Activated CD8-positive, alpha-beta memory T cell treated with anti-CD3 and anti-CD28 coated beads for 48 hours (primary cell): ENCODE results near the gene SYCE3.

Experiments used
- DNase-seq, 3 experiments: peaks; one replicate each; pipeline ENCODE4 v3.0.0-alpha.2; 2020; ENCODE audit warnings: low read depth in 2 of 3, low spot score in 2 of 3

SYCE3 gene

GRCh38 chr22:50532824-50533796 lies 29.6 kb downstream of the SYCE3 start:
- no peak for DNase-seq

GRCh38 chr22:50531962-50532674 lies 30.6 kb downstream of the SYCE3 start:
- no peak for DNase-seq

- no peak for DNase-seq
These were observed 31.2 kb downstream of the SYCE3 start for GRCh38 chr22:50531546-50531961.

- DNase-seq: peak in 1 of 3 experiments; percentile 65
These were observed 31.7 kb downstream of the SYCE3 start for GRCh38 chr22:50530877-50531545.

- no peak for DNase-seq
These were observed 32.2 kb downstream of the SYCE3 start for GRCh38 chr22:50530580-50530876.

GRCh38 chr22:50529897-50530579 lies 32.7 kb downstream of the SYCE3 start, which contains the start of gene TYMP:
Gene TYMP, minus strand, starts transcription at chr22:50530012. Its CDS starts 303 bp downstream, at chr22:50529709.
- DNase-seq: peak in 1 of 3 experiments; percentile 62

- no peak for DNase-seq
These were observed 33.3 kb downstream of the SYCE3 start for GRCh38 chr22:50529416-50529896.

- no peak for DNase-seq
These were observed 33.9 kb downstream of the SYCE3 start for GRCh38 chr22:50528682-50529415.

- no peak for DNase-seq
These were observed 34.6 kb downstream of the SYCE3 start for GRCh38 chr22:50527921-50528681.

- DNase-seq: no peak
These were observed 35.6 kb downstream of the SYCE3 start for GRCh38 chr22:50526834-50527801.

GRCh38 chr22:50526108-50526833 lies 36.4 kb downstream of the SYCE3 start:
- peak in 2 of 3 experiments; percentile 80 to 84 for DNase-seq

GRCh38 chr22:50525858-50526107 lies 36.9 kb downstream of the SYCE3 start:
- DNase-seq: no peak

- peak; percentile 95 to 98 (median 97) for DNase-seq
These were observed 37.4 kb downstream of the SYCE3 start, which contains the start of gene SCO2 for GRCh38 chr22:50525104-50525857. Gene SCO2, minus strand, starts transcription at chr22:50525598. Its CDS starts 1,187 bp downstream, at chr22:50524411.

- no peak for DNase-seq
These were observed 38.0 kb downstream of the SYCE3 start for GRCh38 chr22:50524676-50525103.

GRCh38 chr22:50523806-50524675 lies 38.7 kb downstream of the SYCE3 start:
- no peak for DNase-seq

- no peak for DNase-seq
These were observed 39.3 kb downstream of the SYCE3 start for GRCh38 chr22:50523458-50523805.
